HepG2 (cell line): ENCODE results near the gene ILRUN. TPM values are rescaled to one million over a fixed set of nuclear protein-coding genes. Genes with fewer than 3 reads are reported as not detected.

Source experiments
- ERF ChIP-seq: IDR thresholded peaks from 2 replicates; pipeline ENCODE4 v1.6.1; 2018; ENCODE audit warnings: missing biosample characterization, missing genetic modification reagents
- GABPA ChIP-seq, 2 experiments: IDR thresholded peaks; 2 replicates each; pipeline ENCODE4 v1.6.1; 2011 to 2016; ENCODE audit warnings: low read depth in 2 of 2, low read length in 1 of 2, missing biosample characterization in 1 of 2, missing genetic modification characterization in 1 of 2
- HMGXB4 ChIP-seq, 2 experiments: sonication (generic) in 1 of 2; formaldehyde crosslinking in 1 of 2; IDR thresholded peaks; 2 replicates each; pipeline versions ENCODE4 v1.4.0 to v1.6.1; 2018 to 2020; ENCODE audit warnings: missing genetic modification reagents in 2 of 2, borderline replicate concordance in 1 of 2, low read depth in 1 of 2, mild to moderate bottlenecking in 1 of 2, missing biosample characterization in 1 of 2
- HNRNPL ChIP-seq: fragments of 200-400 bp; formaldehyde crosslinking; IDR thresholded peaks from 2 replicates; pipeline ENCODE4 v1.6.1; 2017; ENCODE audit warnings: mild to moderate bottlenecking, low read depth, low read length
- HOXA3 ChIP-seq: sonication (generic); formaldehyde crosslinking; IDR thresholded peaks from 2 replicates; pipeline ENCODE4 v1.5.0; 2020; ENCODE audit warnings: missing genetic modification reagents
- HOXA5 ChIP-seq: sonication (generic); formaldehyde crosslinking; IDR thresholded peaks from 2 replicates; pipeline ENCODE4 v1.4.0; 2020; ENCODE audit warnings: missing genetic modification reagents
- KAT7 ChIP-seq: IDR thresholded peaks from 2 replicates; pipeline ENCODE4 v1.6.1; 2018; ENCODE audit warnings: borderline replicate concordance, missing compliant biosample characterization
- MAF1 ChIP-seq: sonication (generic); formaldehyde crosslinking; IDR thresholded peaks from 2 replicates; pipeline ENCODE4 v1.5.0; 2020; ENCODE audit warnings: missing genetic modification reagents, borderline replicate concordance
- MIER2 ChIP-seq: IDR thresholded peaks from 2 replicates; pipeline ENCODE4 v1.6.1; 2016; ENCODE audit warnings: missing biosample characterization, missing genetic modification reagents
- PCBP1 ChIP-seq: fragments of 200-400 bp; formaldehyde crosslinking; IDR thresholded peaks from 2 replicates; pipeline ENCODE4 v1.6.1; 2017; ENCODE audit warnings: mild to moderate bottlenecking, low read depth, low read length, borderline replicate concordance
- PCBP2 ChIP-seq: fragments of 200-400 bp; formaldehyde crosslinking; optimal IDR thresholded peaks from 2 replicates; pipeline ENCODE3; 2018; ENCODE audit warnings: low read length, low read depth; ENCODE audit not compliant: poor library complexity, severe bottlenecking
- ZBTB21 ChIP-seq: sonication (generic); formaldehyde crosslinking; IDR thresholded peaks from 2 replicates; pipeline ENCODE4 v1.4.0; 2020; ENCODE audit warnings: missing genetic modification reagents
- ZBTB7A ChIP-seq: sonication (generic); formaldehyde crosslinking; IDR thresholded peaks from 2 replicates; pipeline ENCODE4 v1.8.0; 2022; ENCODE audit warnings: mild to moderate bottlenecking, missing genetic modification reagents
- ZNF280D ChIP-seq: sonication (generic); formaldehyde crosslinking; IDR thresholded peaks from 2 replicates; pipeline ENCODE4 v1.5.1; 2020; ENCODE audit warnings: mild to moderate bottlenecking, missing genetic modification reagents
- ZNF30 ChIP-seq: sonication (generic); formaldehyde crosslinking; IDR thresholded peaks from 2 replicates; pipeline ENCODE4 v1.5.0; 2020; ENCODE audit warnings: mild to moderate bottlenecking, missing genetic modification reagents
- ZNF446 ChIP-seq: sonication (generic); formaldehyde crosslinking; IDR thresholded peaks from 2 replicates; pipeline ENCODE4 v1.5.0; 2020; ENCODE audit warnings: mild to moderate bottlenecking, missing genetic modification reagents
- ZNF7 ChIP-seq: IDR thresholded peaks from 2 replicates; pipeline ENCODE4 v1.6.1; 2016; ENCODE audit warnings: missing biosample characterization, missing genetic modification reagents
- polyA plus RNA-seq, 8 experiments: library from polyadenylated mRNA; depleted of rRNA in 3 of 8; stranded (reverse) in 7 of 8; unstranded in 1 of 8; fragments of >200 nt; fragmentation: Illumina TruSeq in 4 of 8; extraction: Trizol in 4 of 8; gene quantifications; 2 replicates each; pipeline versions ENCODE4 v1.2.1 to v1.2.3, GENCODE V29; 2011 to 2016; ENCODE audit warnings: low read depth in 4 of 8, missing spikeins in 1 of 8, mixed read lengths in 1 of 8; ENCODE audit not compliant: insufficient read depth in 1 of 8
- total RNA-seq, 5 experiments: library from RNA; depleted of rRNA; stranded (reverse); fragments of >200 nt; fragmentation: Illumina TruSeq; extraction: Trizol; gene quantifications; 2 replicates each; pipeline ENCODE4 v1.2.3, GENCODE V29; 2016; ENCODE audit warnings: low read depth in 1 of 5
- TF ChIP-seq, protein P1 (sequence below): sonication (generic); formaldehyde crosslinking; IDR thresholded peaks from 2 replicates; pipeline ENCODE4 v1.8.1; 2023; ENCODE audit warnings: missing genetic modification reagents, inconsistent platforms, borderline replicate concordance
- TF ChIP-seq, protein P2 (sequence below): sonication (generic); formaldehyde crosslinking; IDR thresholded peaks from 2 replicates; pipeline ENCODE4 v1.4.0; 2020; ENCODE audit warnings: missing genetic modification reagents
- TF ChIP-seq, protein P3 (sequence below): sonication (generic); formaldehyde crosslinking; IDR thresholded peaks from 2 replicates; pipeline ENCODE4 v1.8.1; 2022; ENCODE audit warnings: low read depth, mild to moderate bottlenecking, missing genetic modification reagents

The ILRUN gene
- total and polyA plus RNA-seq, 2 of the 13 experiments (the other 11 are each of a cell fraction or from before 2014, with no cell fraction given) = 45.5 to 66.6 TPM

DNA sequence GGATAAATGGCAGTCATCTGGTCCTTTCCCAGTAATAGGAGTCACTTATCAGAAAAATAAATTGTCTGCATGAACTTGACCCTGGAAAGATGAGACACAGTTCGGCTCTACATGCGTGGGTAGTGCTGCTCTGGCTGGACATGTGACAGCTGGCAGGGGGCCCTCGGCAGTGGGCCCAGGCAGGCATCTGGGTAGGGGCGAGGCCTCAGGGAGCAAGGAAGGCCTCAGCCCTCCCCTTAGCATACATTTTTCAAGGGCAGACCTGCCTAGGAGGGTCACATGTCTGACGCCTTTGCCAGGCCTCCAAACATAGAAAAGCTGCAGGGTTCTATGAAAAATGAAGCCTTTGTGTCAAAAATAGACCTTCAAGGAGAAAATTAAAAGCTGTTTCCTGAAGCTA, 12.8 kb upstream of the ILRUN start (continued):
- TF ChIP-seq HMGXB4 (CRISPR knock-in tag; IDR thresholded peaks at IDR 0.05; ENCODE audit: borderline replicate concordance in 1 of 2, low read depth in 1 of 2) (no peak), ZNF280D (CRISPR knock-in tag) (no peak), HOXA3 (peak; percentile 44; the same call in 1 of the 2 replicates), GABPA (IDR thresholded peaks at IDR 0.05; ENCODE audit: low read depth, low read length) (no peak), GABPA (CRISPR knock-in tag; IDR thresholded peaks at IDR 0.05; ENCODE audit: low read depth) (no peak), ZBTB7A (CRISPR knock-in tag) (no peak), ZBTB21 (CRISPR knock-in tag) (no peak), HOXA5 (no peak), MIER2 (CRISPR knock-in tag) (no peak), ZNF30 (CRISPR knock-in tag) (no peak), KAT7 (CRISPR knock-in tag) (no peak), ZNF7 (CRISPR knock-in tag) (no peak), PCBP2 (no peak), HNRNPL (no peak), ERF (CRISPR knock-in tag) (0 out of 2 replicates have a peak, but pooled peaks have one; percentile 14), ZNF446 (CRISPR knock-in tag) (no peak), PCBP1 (no peak), MAF1 (CRISPR knock-in tag) (no peak)
- TF ChIP-seq, protein P1, sequence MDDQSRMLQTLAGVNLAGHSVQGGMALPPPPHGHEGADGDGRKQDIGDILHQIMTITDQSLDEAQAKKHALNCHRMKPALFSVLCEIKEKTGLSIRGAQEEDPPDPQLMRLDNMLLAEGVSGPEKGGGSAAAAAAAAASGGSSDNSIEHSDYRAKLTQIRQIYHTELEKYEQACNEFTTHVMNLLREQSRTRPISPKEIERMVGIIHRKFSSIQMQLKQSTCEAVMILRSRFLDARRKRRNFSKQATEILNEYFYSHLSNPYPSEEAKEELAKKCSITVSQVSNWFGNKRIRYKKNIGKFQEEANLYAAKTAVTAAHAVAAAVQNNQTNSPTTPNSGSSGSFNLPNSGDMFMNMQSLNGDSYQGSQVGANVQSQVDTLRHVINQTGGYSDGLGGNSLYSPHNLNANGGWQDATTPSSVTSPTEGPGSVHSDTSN (CRISPR knock-in tag) = no peak
- TF ChIP-seq, protein P2, sequence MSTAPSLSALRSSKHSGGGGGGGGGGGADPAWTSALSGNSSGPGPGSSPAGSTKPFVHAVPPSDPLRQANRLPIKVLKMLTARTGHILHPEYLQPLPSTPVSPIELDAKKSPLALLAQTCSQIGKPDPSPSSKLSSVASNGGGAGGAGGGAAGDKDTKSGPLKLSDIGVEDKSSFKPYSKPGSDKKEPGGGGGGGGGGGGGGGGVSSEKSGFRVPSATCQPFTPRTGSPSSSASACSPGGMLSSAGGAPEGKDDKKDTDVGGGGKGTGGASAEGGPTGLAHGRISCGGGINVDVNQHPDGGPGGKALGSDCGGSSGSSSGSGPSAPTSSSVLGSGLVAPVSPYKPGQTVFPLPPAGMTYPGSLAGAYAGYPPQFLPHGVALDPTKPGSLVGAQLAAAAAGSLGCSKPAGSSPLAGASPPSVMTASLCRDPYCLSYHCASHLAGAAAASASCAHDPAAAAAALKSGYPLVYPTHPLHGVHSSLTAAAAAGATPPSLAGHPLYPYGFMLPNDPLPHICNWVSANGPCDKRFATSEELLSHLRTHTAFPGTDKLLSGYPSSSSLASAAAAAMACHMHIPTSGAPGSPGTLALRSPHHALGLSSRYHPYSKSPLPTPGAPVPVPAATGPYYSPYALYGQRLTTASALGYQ (CRISPR knock-in tag) = no peak
- TF ChIP-seq, protein P3, sequence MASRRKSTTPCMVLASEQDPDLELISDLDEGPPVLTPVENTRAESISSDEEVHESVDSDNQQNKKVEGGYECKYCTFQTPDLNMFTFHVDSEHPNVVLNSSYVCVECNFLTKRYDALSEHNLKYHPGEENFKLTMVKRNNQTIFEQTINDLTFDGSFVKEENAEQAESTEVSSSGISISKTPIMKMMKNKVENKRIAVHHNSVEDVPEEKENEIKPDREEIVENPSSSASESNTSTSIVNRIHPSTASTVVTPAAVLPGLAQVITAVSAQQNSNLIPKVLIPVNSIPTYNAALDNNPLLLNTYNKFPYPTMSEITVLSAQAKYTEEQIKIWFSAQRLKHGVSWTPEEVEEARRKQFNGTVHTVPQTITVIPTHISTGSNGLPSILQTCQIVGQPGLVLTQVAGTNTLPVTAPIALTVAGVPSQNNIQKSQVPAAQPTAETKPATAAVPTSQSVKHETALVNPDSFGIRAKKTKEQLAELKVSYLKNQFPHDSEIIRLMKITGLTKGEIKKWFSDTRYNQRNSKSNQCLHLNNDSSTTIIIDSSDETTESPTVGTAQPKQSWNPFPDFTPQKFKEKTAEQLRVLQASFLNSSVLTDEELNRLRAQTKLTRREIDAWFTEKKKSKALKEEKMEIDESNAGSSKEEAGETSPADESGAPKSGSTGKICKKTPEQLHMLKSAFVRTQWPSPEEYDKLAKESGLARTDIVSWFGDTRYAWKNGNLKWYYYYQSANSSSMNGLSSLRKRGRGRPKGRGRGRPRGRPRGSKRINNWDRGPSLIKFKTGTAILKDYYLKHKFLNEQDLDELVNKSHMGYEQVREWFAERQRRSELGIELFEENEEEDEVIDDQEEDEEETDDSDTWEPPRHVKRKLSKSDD = no peak
